Lung (tissue), 12 donors: Measurements from ENCODE around the gene PPM1H. TPM values are rescaled to one million over a fixed set of nuclear protein-coding genes. Genes with fewer than 3 reads are reported as not detected.

ENCODE experiments used
- ATAC-seq: fragments of 200-7000 bp; cut with Tn5 transposase; one replicate; pipeline ENCODE4 v1.9.1; 2020; ENCODE audit warnings: moderate number of reproducible peaks; ENCODE audit not compliant: insufficient read depth, low FRiP score
- DNase-seq, 3 donors: peaks; one replicate each; pipeline ENCODE4 v3.0.0-alpha.2; 2013 to 2017
- H3K27ac ChIP-seq, 2 donors: one replicate each; pipeline ENCODE4 v1.5.1; 2013; ENCODE audit warnings: mild to moderate bottlenecking in 2 of 2, moderate library complexity in 2 of 2, control low read depth in 1 of 2, inconsistent platforms in 1 of 2, low read depth in 1 of 2, low read length in 1 of 2
- H3K27me3 ChIP-seq, 3 donors: one replicate each; pipeline ENCODE4 v1.5.1; 2013; ENCODE audit warnings: low read length in 2 of 3; ENCODE audit not compliant: control insufficient read depth in 3 of 3, insufficient read depth in 3 of 3
- H3K36me3 ChIP-seq, 4 donors: one replicate each; pipeline ENCODE4 v1.5.1; 2013; ENCODE audit warnings: low read length in 4 of 4, mild to moderate bottlenecking in 1 of 4, moderate library complexity in 1 of 4; ENCODE audit not compliant: control insufficient read depth in 4 of 4, insufficient read depth in 4 of 4
- H3K4me1 ChIP-seq, 5 donors: one replicate each; pipeline ENCODE4 v1.5.1; 2013; ENCODE audit warnings: low read length in 5 of 5, mild to moderate bottlenecking in 2 of 5, moderate library complexity in 1 of 5; ENCODE audit not compliant: control insufficient read depth in 5 of 5, insufficient read depth in 5 of 5
- H3K4me3 ChIP-seq: one replicate; pipeline ENCODE4 v1.5.1; 2013; ENCODE audit warnings: mild to moderate bottlenecking, control low read depth, moderate library complexity
- H3K9ac ChIP-seq, 2 donors: one replicate each; pipeline ENCODE4 v1.5.1; 2013; ENCODE audit warnings: low read length in 2 of 2, control low read depth in 1 of 2; ENCODE audit not compliant: insufficient read depth in 1 of 2
- H3K9me3 ChIP-seq, 4 donors: one replicate each; pipeline ENCODE4 v1.5.1; 2013; ENCODE audit warnings: low read length in 3 of 4, mild to moderate bottlenecking in 1 of 4, moderate library complexity in 1 of 4; ENCODE audit not compliant: control insufficient read depth in 4 of 4, insufficient read depth in 3 of 4
- WGBS, 2 donors: extraction: QIAGEN DNeasy Blood & Tissue Kit; methylation state at CpG; one replicate each; pipeline ENCODE4 v1.1.7; 2013; 5-methylcytosine and 5-hydroxymethylcytosine counted together
- polyA plus RNA-seq, 2 donors: library from polyadenylated mRNA; stranded (reverse); fragments of 200-250 nt; gene quantifications; one replicate each; pipeline ENCODE4 v1.2.1, GENCODE V29; 2013
- total RNA-seq, 2 donors: library from RNA; depleted of rRNA in 1 of 2; stranded (reverse); fragments of >200 nt in 1 of 2; gene quantifications; one replicate each; pipeline ENCODE4 v1.2.1, GENCODE V29; 2014 to 2021
- TF ChIP-seq, protein P1 (sequence below): IDR thresholded peaks from 2 replicates; pipeline ENCODE4 v1.5.1; 2012; ENCODE audit warnings: mild to moderate bottlenecking; ENCODE audit errors: control extremely low read depth, extremely low read depth
- donor health status: control.
- donor health status: control.
- donor health status: Bipolar disorder and iron deficiency.
- donor health status: healthy.
- donor health status: DM: yes; HTN: yes; CAD: no.

PPM1H gene
- total and polyA plus RNA-seq, 4 donors, result 2.0 to 11.2 (median 5.7) TPM

DNA sequence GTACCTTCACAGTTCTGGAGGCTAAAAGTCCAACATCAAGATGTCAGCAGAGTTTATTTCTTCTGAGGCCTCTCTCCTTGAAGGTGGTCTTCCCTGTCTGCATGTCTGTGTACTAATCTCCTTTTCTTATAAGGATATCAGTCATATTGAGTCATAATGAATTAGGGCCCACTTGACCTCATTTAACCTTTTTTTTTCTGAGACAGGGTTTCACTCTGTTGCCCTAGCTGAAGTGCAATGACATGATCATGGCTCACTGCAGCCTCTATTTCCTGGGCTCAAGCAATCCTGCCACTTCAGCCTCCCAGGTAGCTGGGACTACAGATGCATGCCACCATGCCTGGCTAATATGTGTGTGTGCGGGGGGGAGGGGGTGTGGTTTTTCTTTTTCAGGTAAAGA is 41.7 kb downstream of the PPM1H start:
- H3K36me3 ChIP-seq, result no peaks in the 10 kb centered on the region
- TF ChIP-seq, protein P1, sequence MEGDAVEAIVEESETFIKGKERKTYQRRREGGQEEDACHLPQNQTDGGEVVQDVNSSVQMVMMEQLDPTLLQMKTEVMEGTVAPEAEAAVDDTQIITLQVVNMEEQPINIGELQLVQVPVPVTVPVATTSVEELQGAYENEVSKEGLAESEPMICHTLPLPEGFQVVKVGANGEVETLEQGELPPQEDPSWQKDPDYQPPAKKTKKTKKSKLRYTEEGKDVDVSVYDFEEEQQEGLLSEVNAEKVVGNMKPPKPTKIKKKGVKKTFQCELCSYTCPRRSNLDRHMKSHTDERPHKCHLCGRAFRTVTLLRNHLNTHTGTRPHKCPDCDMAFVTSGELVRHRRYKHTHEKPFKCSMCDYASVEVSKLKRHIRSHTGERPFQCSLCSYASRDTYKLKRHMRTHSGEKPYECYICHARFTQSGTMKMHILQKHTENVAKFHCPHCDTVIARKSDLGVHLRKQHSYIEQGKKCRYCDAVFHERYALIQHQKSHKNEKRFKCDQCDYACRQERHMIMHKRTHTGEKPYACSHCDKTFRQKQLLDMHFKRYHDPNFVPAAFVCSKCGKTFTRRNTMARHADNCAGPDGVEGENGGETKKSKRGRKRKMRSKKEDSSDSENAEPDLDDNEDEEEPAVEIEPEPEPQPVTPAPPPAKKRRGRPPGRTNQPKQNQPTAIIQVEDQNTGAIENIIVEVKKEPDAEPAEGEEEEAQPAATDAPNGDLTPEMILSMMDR, result no peak
- no peak overlapping the region for H3K4me3 ChIP-seq
- H3K4me1 ChIP-seq, result peaks cover 0 to 4% (median 0%) of the 10 kb centered on the region in 5 donors
- no peak for ATAC-seq
- 100% methylated on average over 1 of the region's 1 CpG for WGBS, 2 donors
- no peak for DNase-seq
- no peak overlapping the region for H3K9ac ChIP-seq
- no peak overlapping the region for H3K27ac ChIP-seq
- no peaks in the 10 kb centered on the region for H3K27me3 ChIP-seq
- peaks cover 0 to 2% (median 0%) of the 10 kb centered on the region in 4 donors for H3K9me3 ChIP-seq

- Histone ChIP-seq H3K27me3 (no peaks in the 10 kb centered on the region), H3K4me1 (peaks cover 0 to 4% (median 0%) of the 10 kb centered on the region in 5 donors), H3K9ac (no peak overlapping the region), H3K27ac (no peak overlapping the region), H3K9me3 (peaks cover 0 to 2% (median 0%) of the 10 kb centered on the region in 4 donors), H3K36me3 (no peaks in the 10 kb centered on the region), H3K4me3 (no peak overlapping the region)
- DNase-seq (peak in 2 of 3 donors; percentile 20 to 63), ATAC-seq (no peak)
- 58% methylated on average over 5 of the region's 5 CpGs for WGBS, 2 donors
- TF ChIP-seq, protein P1, result no peak
Observed at GRCh38 chr12:62891805-62892549, 43.0 kb downstream of the PPM1H start.

DNA sequence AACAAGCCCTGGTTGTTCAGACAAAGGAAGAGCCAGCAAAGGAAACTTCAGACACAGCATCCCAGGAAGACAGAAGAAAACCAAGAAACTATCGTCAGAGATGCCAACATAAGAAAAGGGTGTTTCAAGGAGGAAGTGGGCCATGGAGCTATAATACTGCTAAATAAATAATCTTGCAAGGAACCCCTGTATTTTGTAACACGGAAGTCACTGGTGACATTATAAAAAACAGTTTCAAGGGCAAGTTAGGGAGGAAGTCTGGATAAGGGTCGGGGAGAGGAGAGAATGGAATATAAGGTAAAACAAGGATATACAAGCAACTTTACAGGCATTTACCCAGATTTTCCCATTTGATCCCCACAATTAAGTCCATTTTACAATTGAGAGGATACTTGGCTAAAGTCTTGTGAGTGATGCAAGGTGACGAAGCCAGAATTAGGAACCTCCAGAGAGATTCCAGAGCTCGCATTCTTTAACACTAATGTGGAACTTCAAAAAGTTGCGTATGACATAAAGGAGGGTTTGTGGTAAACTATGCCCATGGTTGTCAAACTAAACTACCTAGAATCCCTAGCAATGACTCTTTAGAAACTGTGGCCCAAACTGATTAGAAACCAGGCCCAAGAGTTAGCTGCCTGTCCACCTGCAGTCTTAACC is 46.4 kb downstream of the PPM1H start:
- Histone ChIP-seq H3K9ac (no peak overlapping the region), H3K4me1 (peaks cover 0 to 4% (median 0%) of the 10 kb centered on the region in 5 donors), H3K27me3 (no peaks in the 10 kb centered on the region), H3K9me3 (no peaks in the 10 kb centered on the region), H3K36me3 (no peaks in the 10 kb centered on the region), H3K4me3 (no peak overlapping the region), H3K27ac (no peak overlapping the region)
- ATAC-seq, result no peak
- WGBS, 2 donors, result 39 to 76% methylated on average over 6 of the region's 6 CpGs
- TF ChIP-seq, protein P1, result no peak
- no peak for DNase-seq
